Gastroesophageal sphincter (tissue), 4 donors: Measurements from ENCODE around the gene WDR59. TPM values are rescaled to one million over a fixed set of nuclear protein-coding genes. Genes with fewer than 3 reads are reported as not detected.
A peak's percentile ranks its signal among the peaks of the same experiment; 100 is the strongest.

Experiments
- ATAC-seq: fragments of 150-250 bp; one replicate; pipeline ENCODE4 v1.9.1; 2016; ENCODE audit warnings: mild to moderate bottlenecking, moderate library complexity
- H3K27ac ChIP-seq, 4 donors: fragments of 200-600 bp; sonication (generic) in 3 of 4; 1 replicate in 3 of 4; 2 replicates in 1 of 4; pipeline ENCODE4 v1.5.1; 2016 to 2019
- H3K27me3 ChIP-seq: fragments of 200-600 bp; sonication (generic); one replicate; pipeline ENCODE4 v1.5.1; 2019
- H3K36me3 ChIP-seq, 2 donors: fragments of 200-600 bp; sonication (generic); one replicate each; pipeline ENCODE4 v1.5.1; 2019; ENCODE audit warnings: control low read depth in 1 of 2
- H3K4me1 ChIP-seq, 3 donors: fragments of 200-600 bp; sonication (generic); 1 replicate in 2 of 3; 2 replicates in 1 of 3; pipeline ENCODE4 v1.5.1; 2016 to 2019; ENCODE audit warnings: control low read depth in 2 of 3
- H3K4me3 ChIP-seq, 2 donors: fragments of 200-600 bp; sonication (generic); one replicate each; pipeline ENCODE4 v1.5.1; 2019; ENCODE audit warnings: mild to moderate bottlenecking in 1 of 2, moderate library complexity in 1 of 2
- H3K9me3 ChIP-seq, 3 donors: fragments of 200-600 bp; sonication (generic); one replicate each; pipeline ENCODE4 v1.5.1; 2017 to 2019; ENCODE audit warnings: control low read depth in 2 of 3
- CTCF ChIP-seq, 4 experiments: fragments of 200-600 bp in 2 of 4; fragments of 450-650 bp in 2 of 4; sonication (generic) in 1 of 4; IDR thresholded peaks; one replicate each; pipeline ENCODE4 v1.5.1; 2017 to 2019; ENCODE audit warnings: antibody characterized with exemption in 4 of 4, mild to moderate bottlenecking in 2 of 4, moderate library complexity in 2 of 4
- EP300 ChIP-seq: sonication (generic); formaldehyde crosslinking; IDR thresholded peaks from one replicate; pipeline ENCODE4 v1.6.1; 2017; ENCODE audit warnings: antibody characterized with exemption, mild to moderate bottlenecking
- POLR2A ChIP-seq, 2 donors: fragments of 450-650 bp; IDR thresholded peaks; one replicate each; pipeline ENCODE4 v1.6.1; 2017; ENCODE audit warnings: antibody characterized with exemption in 2 of 2, mild to moderate bottlenecking in 2 of 2, moderate library complexity in 1 of 2
- POLR2AphosphoS5 ChIP-seq: sonication (generic); formaldehyde crosslinking; IDR thresholded peaks from one replicate; pipeline ENCODE4 v1.6.1; 2017; ENCODE audit warnings: antibody characterized with exemption
- WGBS, 2 donors: methylation state at CpG; one replicate each; pipeline ENCODE4 v1.1.5; 2018; ENCODE audit warnings: low coverage in 1 of 2; 5-methylcytosine and 5-hydroxymethylcytosine counted together
- total RNA-seq, 4 donors: library from RNA; depleted of rRNA; stranded (reverse); fragments of >200 nt; gene quantifications; one replicate each; pipeline ENCODE4 v1.1.0, GENCODE V29; 2016

The WDR59 gene
- total RNA-seq, 4 donors from 2014 or later = 18.4 to 31.3 (median 21.4) TPM

- no peaks in the 10 kb centered on the region for H3K27me3 ChIP-seq
- H3K27ac ChIP-seq = no peak overlapping the region
- WGBS, 2 donors = 14 to 22% methylated on average over 10 of the region's 10 CpGs
- no peak for ATAC-seq
- H3K36me3 ChIP-seq = no peaks in the 10 kb centered on the region
- TF ChIP-seq POLR2AphosphoS5 (no peak), CTCF (IDR thresholded peaks at IDR 0.05) (peak; percentile 76 to 89 (median 80))
- peaks cover 0 to 10% (median 0%) of the 10 kb centered on the region in 3 donors for H3K4me1 ChIP-seq
- H3K4me3 ChIP-seq = no peak overlapping the region
- H3K9me3 ChIP-seq = no peaks in the 10 kb centered on the region
These were observed 122.1 kb downstream of the WDR59 start for GRCh38 chr16:74862743-74863244.

- ATAC-seq = no peak
- H3K4me3 ChIP-seq = no peak overlapping the region
- H3K4me1 ChIP-seq = no peaks in the 10 kb centered on the region
- TF ChIP-seq POLR2AphosphoS5 (no peak), POLR2A (IDR thresholded peaks at IDR 0.05) (no peak), EP300 (no peak), CTCF (IDR thresholded peaks at IDR 0.05) (no peak)
- no peaks in the 10 kb centered on the region for H3K27me3 ChIP-seq
- no peaks in the 10 kb centered on the region for H3K36me3 ChIP-seq
- 76% methylated on average over 3 of the region's 4 CpGs for WGBS, 2 donors
- no peaks in the 10 kb centered on the region for H3K9me3 ChIP-seq
- H3K27ac ChIP-seq = no peak overlapping the region
These were observed 132.4 kb downstream of the WDR59 start for GRCh38 chr16:74852500-74852875.

- Histone ChIP-seq H3K27ac (no peak overlapping the region), H3K27me3 (no peaks in the 10 kb centered on the region), H3K9me3 (no peaks in the 10 kb centered on the region), H3K36me3 (no peaks in the 10 kb centered on the region), H3K4me3 (no peak overlapping the region), H3K4me1 (no peaks in the 10 kb centered on the region)
- WGBS, 2 donors = 62 to 87% methylated on average over 4 to 7 of the region's 7 CpGs
- ATAC-seq = no peak
- TF ChIP-seq POLR2A (IDR thresholded peaks at IDR 0.05) = no peak
- TF ChIP-seq POLR2AphosphoS5 = no peak
- TF ChIP-seq CTCF (IDR thresholded peaks at IDR 0.05) = no peak
- no peak for TF ChIP-seq EP300
These were observed 134.9 kb downstream of the WDR59 start for GRCh38 chr16:74850027-74850426.

GRCh38 chr16:74847202-74847601 is 137.7 kb downstream of the WDR59 start:
- TF ChIP-seq EP300 (no peak), CTCF (IDR thresholded peaks at IDR 0.05) (no peak), POLR2AphosphoS5 (no peak), POLR2A (IDR thresholded peaks at IDR 0.05) (no peak)
- Histone ChIP-seq H3K27me3 (no peaks in the 10 kb centered on the region), H3K27ac (no peak overlapping the region), H3K4me1 (no peaks in the 10 kb centered on the region), H3K4me3 (no peak overlapping the region), H3K9me3 (no peaks in the 10 kb centered on the region), H3K36me3 (no peaks in the 10 kb centered on the region)
- ATAC-seq = no peak
- WGBS, 2 donors = 83 to 100% methylated on average over 1 of the region's 1 CpG

GRCh38 chr16:74846714-74847113 is 138.2 kb downstream of the WDR59 start:
- H3K4me3 ChIP-seq = no peak overlapping the region
- no peaks in the 10 kb centered on the region for H3K36me3 ChIP-seq
- H3K9me3 ChIP-seq = no peaks in the 10 kb centered on the region
- 68 to 83% methylated on average over 4 of the region's 4 CpGs for WGBS, 2 donors
- ATAC-seq = no peak
- H3K27me3 ChIP-seq = no peaks in the 10 kb centered on the region
- TF ChIP-seq EP300 = no peak
- no peak for TF ChIP-seq CTCF (IDR thresholded peaks at IDR 0.05)
- no peak for TF ChIP-seq POLR2AphosphoS5
- TF ChIP-seq POLR2A (IDR thresholded peaks at IDR 0.05) = no peak
- no peaks in the 10 kb centered on the region for H3K4me1 ChIP-seq
- no peak overlapping the region for H3K27ac ChIP-seq
